Loucy (cell line): Measurements from ENCODE around the gene ARHGAP15.

ENCODE experiments used
- CTCF ChIP-seq: fragments of 200-600 bp; sonication (generic); conservative IDR thresholded peaks from 2 replicates; pipeline ENCODE4 v1.5.1; 2014; ENCODE audit warnings: mild to moderate bottlenecking, antibody characterized with exemption, low read length
- EZH2phosphoT487 ChIP-seq: fragments of 200-600 bp; IDR thresholded peaks from 2 replicates; pipeline ENCODE4 v1.6.1; 2018; ENCODE audit warnings: antibody characterized with exemption, mild to moderate bottlenecking, moderate library complexity, borderline replicate concordance

- TF ChIP-seq CTCF: no peak
- no peak for TF ChIP-seq EZH2phosphoT487
Observed at GRCh38 chr2:143426296-143426695, 297.1 kb downstream of the ARHGAP15 start.
